ENCODE data around the gene ZNF607. TPM values are rescaled to one million over a fixed set of nuclear protein-coding genes. Genes with fewer than 3 reads are reported as not detected.

Gene ZNF607
- total and polyA plus RNA-seq, 2 donors (not counting 3 experiments of a cell fraction or from before 2014, with no cell fraction given): 1.3 to 5.2 TPM

DNA sequence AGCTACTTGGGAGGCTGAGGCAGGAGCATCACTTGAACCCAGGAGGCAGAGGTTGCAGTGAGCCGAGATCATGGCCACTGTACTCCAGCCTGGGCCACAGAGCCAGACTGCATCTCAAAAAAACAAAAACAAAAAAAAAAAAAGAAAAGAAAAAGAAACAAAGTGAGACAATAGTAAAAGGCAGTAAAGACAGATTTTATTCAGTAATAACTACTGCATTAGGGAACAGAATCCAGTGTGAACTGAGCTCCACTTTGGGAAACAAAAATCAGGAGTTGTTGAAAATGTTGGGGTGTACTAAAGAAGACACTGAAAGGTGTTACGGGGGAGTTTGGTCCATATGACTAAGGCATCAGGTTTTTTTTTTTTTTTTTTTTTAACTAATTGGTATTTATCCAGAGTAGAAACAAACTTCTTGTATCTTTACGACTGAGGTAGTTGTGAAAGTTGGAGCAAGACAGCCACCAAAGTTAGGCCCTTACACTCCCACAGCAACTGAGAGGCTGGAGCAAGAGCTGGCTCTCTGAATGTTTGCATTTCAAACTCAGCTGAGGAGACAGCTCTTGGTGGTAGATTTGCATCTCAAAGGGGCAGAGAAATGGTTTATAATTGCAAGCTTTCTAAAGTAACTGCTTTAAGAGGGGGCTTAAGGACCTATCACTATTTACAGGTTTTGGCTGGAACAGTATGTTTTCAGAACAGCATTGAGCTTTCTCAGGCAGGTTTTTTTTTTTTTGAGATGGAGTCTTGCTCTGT lies 24.2 kb downstream of the ZNF607 start:
- Histone ChIP-seq H2AFZ (ENCODE audit: low read depth, low read length) (no peak overlapping the region), H3K4me1 (ENCODE audit: control insufficient read depth, extremely low read depth, insufficient read depth, low read length) (no peaks in the 10 kb centered on the region), H3K27me3 (ENCODE audit: control insufficient read depth in 2 of 2, insufficient read depth in 2 of 2, low read length in 2 of 2) (no peaks in the 10 kb centered on the region), H3K36me3 (ENCODE audit: control insufficient read depth in 2 of 2, extremely low read depth in 1 of 2, insufficient read depth in 2 of 2, low read length in 2 of 2) (peaks cover 0 to 2% of the 10 kb centered on the region in 2 experiments), H3K79me2 (ENCODE audit: control insufficient read depth, insufficient read depth, low read length) (no peaks in the 10 kb centered on the region), H3K4me3 (replicated peaks in 1 of 3; ENCODE audit: insufficient read depth in 1 of 3, low read depth in 1 of 3, low read length in 3 of 3) (no peak overlapping the region), H3K9me1 (replicated peaks; ENCODE audit: control insufficient read depth, extremely low read depth, insufficient read depth, low read length) (no peaks in the 10 kb centered on the region), H4K20me1 (replicated peaks; ENCODE audit: control insufficient read depth, extremely low read depth, insufficient read depth, low read length) (no peaks in the 10 kb centered on the region), H3K9me3 (replicated peaks; ENCODE audit: control insufficient read depth, insufficient read depth, low read length) (peaks cover 2% of the 10 kb centered on the region), H3K27ac (ENCODE audit: insufficient read depth, low read depth, low read length) (no peak overlapping the region), H3K4me2 (ENCODE audit: insufficient read depth, low read length) (no peak overlapping the region), H3K9ac (replicated peaks; ENCODE audit: extremely low read depth, insufficient read depth, low read length) (no peak overlapping the region)
- POLR2A ChIA-PET: no interaction called here
- CTCF ChIA-PET: interaction anchor here (0.6 kb wide), 1 partner anchor 79 kb away, joined by 4 read pairs; no protein-coding TSS in a partner anchor
- dilution Hi-C loops (cut with MboI; ENCODE audit: extremely low pct_ligation_motif_present, low sequenced_read_pairs): no loop called here
- no peak for DNase-seq (ENCODE audit: low read depth, low spot score)
- intact Hi-C loops (cut with micrococcal nuclease): no loop called here
- TF ChIP-seq POLR2A (IDR thresholded peaks at IDR 0.05; ENCODE audit: low read depth, low read length) (no peak), JUN (IDR thresholded peaks at IDR 0.05; ENCODE audit: borderline replicate concordance, insufficient read depth, insufficient read length, low read depth) (no peak), FOS (IDR thresholded peaks at IDR 0.05; ENCODE audit: borderline replicate concordance, insufficient read depth, low read length) (no peak), EZH2 (IDR thresholded peaks at IDR 0.05; ENCODE audit: borderline replicate concordance, low read depth, low read length, severe bottlenecking) (no peak), MYC (IDR thresholded peaks at IDR 0.05; ENCODE audit: low read depth, low read length) (no peak), GATA2 (IDR thresholded peaks at IDR 0.05; ENCODE audit: insufficient read depth, insufficient read length, low read depth, low read length) (no peak), POLR2AphosphoS5 (IDR thresholded peaks at IDR 0.05; ENCODE audit: insufficient read depth, low read depth, low read length) (no peak)
- TF ChIP-seq, protein P1, sequence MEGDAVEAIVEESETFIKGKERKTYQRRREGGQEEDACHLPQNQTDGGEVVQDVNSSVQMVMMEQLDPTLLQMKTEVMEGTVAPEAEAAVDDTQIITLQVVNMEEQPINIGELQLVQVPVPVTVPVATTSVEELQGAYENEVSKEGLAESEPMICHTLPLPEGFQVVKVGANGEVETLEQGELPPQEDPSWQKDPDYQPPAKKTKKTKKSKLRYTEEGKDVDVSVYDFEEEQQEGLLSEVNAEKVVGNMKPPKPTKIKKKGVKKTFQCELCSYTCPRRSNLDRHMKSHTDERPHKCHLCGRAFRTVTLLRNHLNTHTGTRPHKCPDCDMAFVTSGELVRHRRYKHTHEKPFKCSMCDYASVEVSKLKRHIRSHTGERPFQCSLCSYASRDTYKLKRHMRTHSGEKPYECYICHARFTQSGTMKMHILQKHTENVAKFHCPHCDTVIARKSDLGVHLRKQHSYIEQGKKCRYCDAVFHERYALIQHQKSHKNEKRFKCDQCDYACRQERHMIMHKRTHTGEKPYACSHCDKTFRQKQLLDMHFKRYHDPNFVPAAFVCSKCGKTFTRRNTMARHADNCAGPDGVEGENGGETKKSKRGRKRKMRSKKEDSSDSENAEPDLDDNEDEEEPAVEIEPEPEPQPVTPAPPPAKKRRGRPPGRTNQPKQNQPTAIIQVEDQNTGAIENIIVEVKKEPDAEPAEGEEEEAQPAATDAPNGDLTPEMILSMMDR (IDR thresholded peaks at IDR 0.05; ENCODE audit: extremely low read depth in 1 of 2, insufficient read depth in 1 of 2, low read depth in 1 of 2, low read length in 2 of 2): no peak
- TF ChIP-seq, protein P2, sequence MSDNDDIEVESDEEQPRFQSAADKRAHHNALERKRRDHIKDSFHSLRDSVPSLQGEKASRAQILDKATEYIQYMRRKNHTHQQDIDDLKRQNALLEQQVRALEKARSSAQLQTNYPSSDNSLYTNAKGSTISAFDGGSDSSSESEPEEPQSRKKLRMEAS (IDR thresholded peaks at IDR 0.05; ENCODE audit: insufficient read depth, insufficient read length): no peak
- FAIRE-seq: no peak
- no TSS peak for BruUV-seq (replicated peaks)
